Glutamatergic neuron (in vitro differentiated cells): ENCODE measurements around the gene NKIRAS2. TPM values are rescaled to one million over a fixed set of nuclear protein-coding genes. Genes with fewer than 3 reads are reported as not detected.

Experiments
- DNase-seq: peaks from one replicate; pipeline ENCODE4 v3.0.0; 2022
- H3K27ac Mint-ChIP-seq: one replicate; pipeline ENCODE4 v1.8.0; 2020; ENCODE audit warnings: mild to moderate bottlenecking, mixed read lengths, inconsistent platforms; ENCODE audit not compliant: unreplicated experiment
- H3K27me3 Mint-ChIP-seq: one replicate; pipeline ENCODE4 v1.8.0; 2020; ENCODE audit warnings: mild to moderate bottlenecking, moderate library complexity, mixed read lengths, inconsistent platforms; ENCODE audit not compliant: unreplicated experiment
- H3K36me3 Mint-ChIP-seq: one replicate; pipeline ENCODE4 v1.8.0; 2020; ENCODE audit warnings: mild to moderate bottlenecking, mixed read lengths, inconsistent platforms; ENCODE audit not compliant: unreplicated experiment
- H3K4me1 Mint-ChIP-seq: one replicate; pipeline ENCODE4 v1.8.0; 2020; ENCODE audit warnings: mild to moderate bottlenecking, low read depth, mixed read lengths, inconsistent platforms; ENCODE audit not compliant: unreplicated experiment
- H3K4me3 Mint-ChIP-seq: one replicate; pipeline ENCODE4 v1.8.0; 2020; ENCODE audit warnings: mild to moderate bottlenecking, mixed read lengths, inconsistent platforms; ENCODE audit not compliant: unreplicated experiment
- H3K9me3 Mint-ChIP-seq: one replicate; pipeline ENCODE4 v1.8.0; 2020; ENCODE audit warnings: mild to moderate bottlenecking, moderate library complexity, mixed read lengths, inconsistent platforms; ENCODE audit not compliant: unreplicated experiment
- total RNA-seq: library from RNA; stranded (reverse); fragmentation: NEBNext Ultra II Directional; extraction: Animal tissue kit (Norgen Biotek cat#: 25700); gene quantifications from one replicate; pipeline ENCODE4 v1.2.1, GENCODE V29; 2021; ENCODE audit not compliant: unreplicated experiment
- TF ChIP-seq, protein P1 (sequence below): fragments of 200-600 bp; sonication (generic); IDR thresholded peaks from one replicate; pipeline ENCODE4 v1.5.0; 2021; ENCODE audit not compliant: partially characterized antibody, unreplicated experiment

Gene NKIRAS2
- total RNA-seq, 1 donor from 2014 or later: 88.8 TPM

DNA sequence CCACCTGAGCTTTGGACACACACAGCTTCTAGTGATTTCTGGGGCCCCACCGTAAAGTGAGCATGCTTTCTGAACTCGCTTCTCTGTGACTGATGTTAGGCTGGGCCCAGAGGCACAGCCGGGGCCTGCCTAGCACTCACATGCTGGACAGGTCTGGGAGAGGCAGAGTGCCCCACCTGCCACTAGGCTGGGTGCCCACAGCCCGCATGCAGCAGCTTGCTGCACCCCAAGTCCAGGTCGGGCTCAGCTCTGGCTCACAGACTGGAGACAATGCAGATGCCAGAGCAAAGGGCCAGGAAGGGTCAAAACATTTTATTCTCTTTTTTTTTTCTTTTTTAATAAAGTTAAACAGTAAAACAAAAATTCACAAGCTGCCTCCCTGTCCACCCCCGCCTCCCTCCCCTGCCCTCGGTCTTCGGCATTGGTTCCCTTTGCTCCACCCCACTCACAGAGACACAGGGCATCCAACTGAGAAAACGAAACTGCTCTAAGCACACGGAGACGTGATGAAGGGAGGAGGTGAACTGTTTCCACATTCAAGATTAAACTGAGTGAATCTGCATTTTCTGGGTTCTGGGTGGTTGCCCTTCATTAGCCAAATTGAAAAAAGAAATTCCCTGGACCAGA, 43.6 kb upstream of the NKIRAS2 start:
- DNase-seq: no peak
- peaks cover 5% of the 10 kb centered on the region for H3K36me3 Mint-ChIP-seq
- no peaks in the 10 kb centered on the region for H3K4me1 Mint-ChIP-seq
- H3K27me3 Mint-ChIP-seq: peaks cover 8% of the 10 kb centered on the region
- peaks cover 5% of the 10 kb centered on the region for H3K9me3 Mint-ChIP-seq
- peak overlapping the region; percentile 1 for H3K27ac Mint-ChIP-seq
- TF ChIP-seq, protein P1, sequence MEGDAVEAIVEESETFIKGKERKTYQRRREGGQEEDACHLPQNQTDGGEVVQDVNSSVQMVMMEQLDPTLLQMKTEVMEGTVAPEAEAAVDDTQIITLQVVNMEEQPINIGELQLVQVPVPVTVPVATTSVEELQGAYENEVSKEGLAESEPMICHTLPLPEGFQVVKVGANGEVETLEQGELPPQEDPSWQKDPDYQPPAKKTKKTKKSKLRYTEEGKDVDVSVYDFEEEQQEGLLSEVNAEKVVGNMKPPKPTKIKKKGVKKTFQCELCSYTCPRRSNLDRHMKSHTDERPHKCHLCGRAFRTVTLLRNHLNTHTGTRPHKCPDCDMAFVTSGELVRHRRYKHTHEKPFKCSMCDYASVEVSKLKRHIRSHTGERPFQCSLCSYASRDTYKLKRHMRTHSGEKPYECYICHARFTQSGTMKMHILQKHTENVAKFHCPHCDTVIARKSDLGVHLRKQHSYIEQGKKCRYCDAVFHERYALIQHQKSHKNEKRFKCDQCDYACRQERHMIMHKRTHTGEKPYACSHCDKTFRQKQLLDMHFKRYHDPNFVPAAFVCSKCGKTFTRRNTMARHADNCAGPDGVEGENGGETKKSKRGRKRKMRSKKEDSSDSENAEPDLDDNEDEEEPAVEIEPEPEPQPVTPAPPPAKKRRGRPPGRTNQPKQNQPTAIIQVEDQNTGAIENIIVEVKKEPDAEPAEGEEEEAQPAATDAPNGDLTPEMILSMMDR: no peak
- H3K4me3 Mint-ChIP-seq: no peak overlapping the region

- peaks cover 8% of the 10 kb centered on the region for H3K27me3 Mint-ChIP-seq
- H3K36me3 Mint-ChIP-seq: no peaks in the 10 kb centered on the region
- DNase-seq: no peak
- no peaks in the 10 kb centered on the region for H3K4me1 Mint-ChIP-seq
- H3K9me3 Mint-ChIP-seq: no peaks in the 10 kb centered on the region
- no peak overlapping the region for H3K27ac Mint-ChIP-seq
- TF ChIP-seq, protein P1: no peak
- no peak overlapping the region for H3K4me3 Mint-ChIP-seq
These were observed 41.9 kb upstream of the NKIRAS2 start for GRCh38 chr17:41977991-41978390.

DNA sequence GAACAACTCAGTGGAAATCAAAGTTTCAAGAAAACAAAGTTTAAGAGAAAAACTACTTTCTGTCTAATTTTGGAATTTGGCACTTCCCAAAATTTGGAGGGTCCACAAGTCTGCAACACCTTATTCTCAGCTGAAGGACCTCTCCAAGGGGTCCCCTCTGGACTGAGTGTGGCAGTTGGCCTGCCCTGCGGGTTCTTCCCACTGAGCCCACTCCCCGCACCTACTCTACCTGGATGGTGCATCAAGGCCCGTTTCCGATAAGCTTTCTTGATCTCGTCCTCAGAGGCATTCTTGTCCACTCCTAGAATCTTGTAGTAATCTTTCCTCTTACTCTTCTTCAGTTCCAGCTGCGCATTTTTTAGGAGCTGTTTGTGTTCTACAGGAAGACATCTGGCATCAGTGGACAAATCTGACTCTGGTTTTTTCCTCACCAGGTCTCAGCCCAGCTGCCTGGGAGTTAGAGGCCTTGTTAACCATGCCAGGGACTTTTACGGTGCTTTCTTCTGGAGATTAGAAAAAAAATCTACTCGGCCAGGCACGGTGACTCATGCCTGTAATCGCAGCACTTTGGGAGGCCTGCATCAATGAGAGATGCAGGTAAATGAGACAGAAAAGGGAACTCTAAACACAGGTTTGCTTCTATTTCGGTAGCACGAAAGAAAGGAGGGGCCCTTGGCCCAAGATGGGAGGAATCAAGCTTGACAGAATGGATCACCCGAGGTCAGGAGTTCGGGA, 37.7 kb upstream of the NKIRAS2 start:
- no peaks in the 10 kb centered on the region for H3K9me3 Mint-ChIP-seq
- DNase-seq: no peak
- H3K27me3 Mint-ChIP-seq: peaks cover 3% of the 10 kb centered on the region
- peaks cover 7% of the 10 kb centered on the region for H3K36me3 Mint-ChIP-seq
- no peak overlapping the region for H3K27ac Mint-ChIP-seq
- H3K4me1 Mint-ChIP-seq: no peaks in the 10 kb centered on the region
- no peak overlapping the region for H3K4me3 Mint-ChIP-seq
- TF ChIP-seq, protein P1: no peak

GRCh38 chr17:41984454-41984853, 35.4 kb upstream of the NKIRAS2 start:
- no peak overlapping the region for H3K27ac Mint-ChIP-seq
- H3K4me3 Mint-ChIP-seq: no peak overlapping the region
- H3K4me1 Mint-ChIP-seq: no peaks in the 10 kb centered on the region
- no peaks in the 10 kb centered on the region for H3K9me3 Mint-ChIP-seq
- peaks cover 5% of the 10 kb centered on the region for H3K27me3 Mint-ChIP-seq
- no peak for DNase-seq
- H3K36me3 Mint-ChIP-seq: peaks cover 7% of the 10 kb centered on the region
- TF ChIP-seq, protein P1: no peak

- Mint-ChIP-seq H3K27me3 (peaks cover 5% of the 10 kb centered on the region), H3K36me3 (peaks cover 7% of the 10 kb centered on the region), H3K9me3 (no peaks in the 10 kb centered on the region), H3K4me3 (no peak overlapping the region), H3K4me1 (no peaks in the 10 kb centered on the region), H3K27ac (no peak overlapping the region)
- TF ChIP-seq, protein P1: no peak
- no peak for DNase-seq
These were observed 34.0 kb upstream of the NKIRAS2 start for GRCh38 chr17:41985919-41986318.
